NCI-H1930 (cell line): ENCODE measurements around the gene ZNF211.
A peak's percentile ranks its signal among the peaks of the same experiment; 100 is the strongest.

ENCODE experiments used
- DNase-seq, 2 experiments: peaks; one replicate each; lab custom pipeline; 2025; lab: John Stamatoyannopoulos, UW

The ZNF211 gene

DNA sequence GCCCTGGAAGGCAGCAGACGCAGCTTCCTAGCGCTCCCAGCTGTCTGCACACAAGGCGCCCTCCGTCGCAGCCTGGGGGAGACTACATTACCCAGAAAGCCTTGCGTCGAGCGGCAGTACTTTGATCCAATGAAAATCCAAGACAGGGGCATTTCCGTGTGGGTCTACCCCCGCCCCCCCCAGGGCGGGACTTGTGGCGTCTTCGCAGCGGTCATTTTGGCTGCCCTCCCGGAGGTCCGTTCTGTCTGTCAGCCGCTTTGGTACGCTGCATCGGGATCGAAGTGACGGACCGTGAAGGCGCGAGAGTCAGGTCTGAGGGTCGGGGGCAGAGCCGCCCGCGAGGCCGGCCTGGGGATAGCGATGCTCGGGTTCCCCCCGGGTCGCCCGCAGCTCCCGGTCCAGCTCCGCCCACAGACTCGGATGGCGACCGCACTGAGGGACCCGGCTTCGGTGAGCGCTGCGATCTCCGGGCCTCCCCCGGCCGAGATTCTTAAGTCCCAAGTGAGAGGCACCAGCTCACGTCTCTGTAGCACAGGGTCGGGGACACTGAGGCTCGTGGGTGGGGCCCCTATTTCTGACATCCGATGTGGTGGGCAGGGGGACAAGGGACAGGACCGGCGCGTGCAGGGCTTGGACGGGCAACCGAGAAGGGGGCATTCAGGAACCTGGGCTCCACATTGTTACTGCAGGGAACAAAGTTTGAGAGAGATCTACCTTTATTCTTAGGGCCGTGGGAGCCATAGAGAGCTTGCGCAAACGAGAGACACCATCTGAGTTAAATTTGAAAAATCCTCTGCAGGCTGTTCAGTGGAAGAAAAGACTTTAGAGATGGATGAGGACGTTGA is at the start of gene ZNF211:
Gene ZNF211, plus strand, starts transcription at position 182 of the 845 bp plus-strand sequence. Its CDS starts 179 bp downstream, at position 361.
- peak; percentile 89 to 97 for DNase-seq

DNA sequence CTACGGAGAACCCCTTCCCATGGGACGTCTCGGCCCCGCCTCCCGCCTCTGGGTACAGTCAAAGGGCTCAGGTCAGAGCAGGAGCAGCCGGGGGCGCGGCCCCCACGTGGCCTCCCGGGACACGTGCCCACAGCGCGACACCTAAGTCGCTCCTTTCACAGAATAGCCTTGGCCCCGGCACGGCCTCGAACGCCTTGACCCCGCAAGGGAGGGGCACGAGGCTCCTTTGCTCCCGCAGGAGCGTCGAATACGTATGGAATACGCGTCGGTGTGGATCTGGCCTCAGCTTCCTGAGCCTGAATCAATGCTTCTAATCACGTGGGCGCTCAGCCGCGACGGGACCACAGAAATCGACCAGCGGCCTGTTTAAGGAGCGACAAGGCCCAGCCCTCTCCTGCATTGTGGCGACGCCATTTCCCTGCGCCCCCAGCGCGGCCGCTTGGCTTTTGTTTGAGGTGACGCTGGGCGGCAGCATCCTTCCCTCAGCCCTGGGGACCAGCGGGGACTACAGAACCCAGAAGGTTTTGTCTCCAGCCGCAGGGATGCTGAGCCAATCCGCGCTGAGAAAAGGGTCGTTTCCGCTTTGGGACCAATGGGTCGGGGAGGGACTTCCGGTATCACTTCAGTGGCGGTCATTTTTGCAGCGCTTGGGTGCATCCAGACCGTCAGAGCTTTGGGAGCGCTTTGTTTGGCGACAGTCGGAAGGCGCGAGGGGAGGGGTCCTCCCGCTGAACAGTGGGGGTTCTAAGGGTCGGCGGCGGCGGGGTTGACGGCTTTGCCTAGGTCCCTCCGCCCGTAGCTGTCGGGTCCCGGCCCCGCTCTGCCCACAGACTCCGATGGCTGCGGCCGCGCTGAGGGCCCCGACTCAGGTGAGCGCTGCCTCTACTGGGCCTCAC is 49.2 kb upstream of the ZNF211 start, which contains the start of gene ZIK1:
Gene ZIK1, plus strand, starts transcription at position 625 of the 896 bp plus-strand sequence. Its CDS starts 212 bp downstream, at position 837.
- DNase-seq, result peak; percentile 99

GRCh38 chr19:57587529-57587928 is 45.4 kb upstream of the ZNF211 start:
- DNase-seq, result no peak

- no peak for DNase-seq
These were observed 33.6 kb upstream of the ZNF211 start for GRCh38 chr19:57599377-57599760.

DNA sequence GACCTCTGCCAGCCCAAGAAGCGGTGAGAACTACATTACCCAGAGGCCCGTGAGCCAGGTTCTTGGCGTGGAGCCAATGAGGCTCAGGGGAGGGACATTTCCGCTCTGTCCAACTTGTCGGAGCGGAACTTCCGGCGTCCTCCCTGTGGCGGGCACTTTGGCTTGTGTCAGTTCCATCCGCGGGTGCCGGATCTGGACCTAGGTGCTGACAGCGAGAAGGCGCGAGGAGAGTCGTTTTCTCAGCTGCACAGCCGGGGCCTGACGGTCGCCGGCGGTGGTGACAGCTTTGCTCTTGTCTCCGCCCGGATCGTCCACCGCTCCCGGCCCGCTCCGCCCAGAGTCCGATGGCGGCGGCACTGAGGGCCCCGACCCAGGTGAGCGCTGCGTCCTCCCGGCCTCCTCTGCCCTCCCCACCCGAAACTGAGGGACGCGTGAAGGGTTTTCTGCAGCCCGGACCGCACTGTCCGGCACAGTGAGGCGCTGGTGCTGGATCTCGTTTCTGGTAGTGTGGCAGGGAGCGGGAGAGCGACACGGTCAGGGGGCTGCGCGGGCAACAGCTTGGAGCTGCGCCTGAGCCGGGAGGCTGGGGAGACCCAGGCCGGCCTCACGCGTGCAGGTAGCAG is 33.1 kb upstream of the ZNF211 start, which contains the start of gene ZNF530:
Gene ZNF530, plus strand, starts transcription at position 125 of the 623 bp plus-strand sequence. CDS start 4,461 bp downstream, outside the sequence.
- DNase-seq, result peak; percentile 91 to 98

- no peak for DNase-seq
These were observed 26.0 kb upstream of the ZNF211 start for GRCh38 chr19:57606931-57607330.

DNA sequence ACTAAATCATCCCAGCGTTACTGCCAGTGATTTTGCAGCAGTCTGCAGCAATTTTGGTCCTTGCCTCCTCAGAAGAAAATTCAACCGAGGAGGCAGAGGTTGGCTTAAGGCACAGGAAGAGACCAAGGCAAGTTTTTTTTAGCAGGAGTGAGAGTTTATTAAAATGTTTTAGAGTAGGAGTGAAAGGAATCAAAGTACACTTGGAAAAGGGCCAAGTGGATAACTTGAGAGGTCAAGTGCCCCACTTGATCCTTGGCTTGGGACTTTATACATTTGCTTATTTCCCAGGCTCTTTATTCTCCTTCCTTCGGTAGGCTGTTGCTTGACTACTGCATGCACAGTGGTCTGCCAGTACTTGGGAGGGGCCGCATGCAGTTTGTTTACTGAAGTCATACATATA is 21.9 kb upstream of the ZNF211 start:
- DNase-seq, result no peak

- DNase-seq, result peak; percentile 91
These were observed 18.8 kb upstream of the ZNF211 start, which contains the start of gene ZNF134 for GRCh38 chr19:57613941-57614743. ZNF134 (plus strand) TSS chr19:57614242; CDS start chr19:57619469, 5,227 bp downstream.

GRCh38 chr19:57615346-57615745 is 17.6 kb upstream of the ZNF211 start:
- no peak for DNase-seq

DNA sequence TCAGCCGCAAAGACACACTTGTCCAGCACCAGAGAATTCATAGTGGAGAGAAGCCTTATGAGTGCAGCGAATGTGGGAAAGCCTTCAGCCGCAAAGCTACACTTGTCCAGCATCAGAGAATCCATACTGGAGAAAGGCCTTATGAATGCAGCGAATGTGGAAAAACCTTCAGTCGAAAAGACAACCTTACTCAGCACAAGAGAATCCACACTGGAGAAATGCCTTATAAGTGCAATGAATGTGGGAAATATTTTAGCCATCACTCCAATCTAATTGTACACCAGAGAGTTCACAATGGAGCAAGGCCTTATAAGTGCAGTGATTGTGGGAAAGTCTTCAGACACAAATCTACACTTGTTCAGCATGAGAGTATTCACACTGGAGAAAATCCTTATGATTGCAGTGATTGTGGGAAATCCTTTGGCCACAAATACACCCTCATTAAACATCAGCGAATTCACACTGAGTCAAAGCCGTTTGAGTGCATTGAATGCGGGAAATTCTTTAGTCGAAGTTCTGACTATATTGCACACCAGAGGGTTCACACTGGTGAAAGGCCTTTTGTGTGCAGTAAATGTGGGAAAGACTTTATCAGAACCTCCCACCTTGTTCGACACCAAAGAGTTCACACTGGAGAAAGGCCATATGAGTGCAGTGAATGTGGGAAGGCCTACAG is 12.2 kb upstream of the ZNF211 start:
- DNase-seq, result peak in 1 of 2 experiments; percentile 10

DNA sequence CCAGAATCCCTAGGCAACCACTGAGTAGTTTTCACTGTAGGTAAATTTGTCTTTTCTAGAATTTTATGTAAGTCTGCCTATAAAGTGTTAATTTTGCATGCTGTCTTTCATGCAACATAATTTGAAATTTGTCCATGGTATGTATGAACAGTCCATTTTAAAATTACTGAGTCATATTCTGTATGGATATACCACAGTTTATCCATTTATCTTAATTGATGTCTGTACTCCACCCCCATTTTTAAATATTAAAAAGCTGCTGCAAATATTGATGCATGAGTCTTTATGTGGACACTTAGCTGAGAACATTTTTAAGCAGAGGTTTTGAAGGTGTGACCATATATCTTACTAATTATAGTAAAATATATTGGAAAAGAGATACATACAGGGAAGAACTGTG is 9.9 kb upstream of the ZNF211 start:
- DNase-seq, result no peak

DNA sequence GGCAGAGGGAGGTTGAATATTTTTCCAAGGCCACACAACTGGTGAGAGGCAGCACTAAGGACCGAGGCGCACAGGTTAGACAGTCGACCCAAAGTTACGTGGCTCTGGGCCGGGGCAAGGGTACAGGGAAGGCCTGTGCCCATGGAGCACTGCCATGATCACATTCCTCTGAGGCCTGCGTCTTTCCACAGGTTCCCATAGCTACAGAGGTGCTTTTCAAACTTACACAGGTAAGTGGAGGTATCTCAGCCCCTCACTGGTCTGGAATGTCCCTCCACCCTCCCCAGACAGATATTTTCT is 814 bp downstream of the ZNF211 start:
- DNase-seq, result no peak

- no peak for DNase-seq
These were observed 4.4 kb downstream of the ZNF211 start for GRCh38 chr19:57637379-57637778.

DNA sequence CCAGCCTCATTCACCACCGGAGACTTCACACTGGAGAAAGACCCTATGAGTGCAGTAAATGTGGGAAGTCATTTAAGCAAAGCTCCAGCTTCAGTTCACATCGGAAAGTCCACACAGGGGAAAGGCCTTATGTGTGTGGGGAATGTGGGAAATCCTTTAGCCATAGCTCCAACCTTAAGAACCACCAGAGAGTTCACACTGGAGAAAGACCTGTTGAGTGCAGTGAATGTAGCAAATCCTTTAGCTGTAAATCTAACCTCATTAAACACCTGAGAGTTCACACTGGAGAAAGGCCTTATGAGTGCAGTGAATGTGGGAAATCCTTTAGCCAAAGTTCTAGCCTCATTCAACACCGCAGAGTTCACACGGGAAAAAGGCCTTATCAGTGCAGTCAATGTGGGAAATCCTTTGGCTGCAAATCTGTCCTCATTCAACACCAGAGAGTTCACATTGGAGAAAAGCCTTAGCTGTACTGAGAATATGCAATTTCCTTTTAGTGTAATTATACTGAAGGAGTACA is 8.8 kb downstream of the ZNF211 start:
- DNase-seq, result no peak

DNA sequence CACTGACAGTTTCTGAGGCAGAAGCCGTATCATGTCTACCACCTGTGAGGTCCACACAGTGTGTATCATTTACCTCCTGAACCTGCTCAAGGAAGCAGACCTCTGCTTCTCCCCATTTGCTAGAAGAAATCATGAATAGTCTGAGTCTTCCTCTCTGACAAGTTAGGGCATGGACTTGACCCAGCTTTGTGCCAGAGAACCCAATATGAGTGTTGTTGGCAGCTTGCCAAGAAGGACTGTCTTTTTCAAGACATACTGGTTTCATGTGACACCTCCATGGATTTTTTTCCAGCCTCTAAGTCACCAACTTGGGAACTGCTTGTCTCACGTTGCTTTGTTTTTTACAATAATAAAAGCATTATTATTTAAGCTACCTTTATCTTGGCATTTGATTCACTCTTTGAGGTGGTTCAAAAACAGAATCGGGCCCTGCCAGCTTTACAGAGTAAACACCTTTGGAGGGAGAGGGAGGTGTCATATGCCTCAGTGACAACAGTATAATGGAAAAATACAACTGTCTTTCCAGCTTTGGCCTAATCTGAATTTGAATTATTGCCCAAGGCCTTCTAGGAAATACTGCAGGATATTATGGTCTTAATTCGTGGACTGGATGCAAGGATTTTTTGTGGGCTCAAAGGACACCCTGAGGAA is 9.6 kb downstream of the ZNF211 start:
- no peak for DNase-seq

DNA sequence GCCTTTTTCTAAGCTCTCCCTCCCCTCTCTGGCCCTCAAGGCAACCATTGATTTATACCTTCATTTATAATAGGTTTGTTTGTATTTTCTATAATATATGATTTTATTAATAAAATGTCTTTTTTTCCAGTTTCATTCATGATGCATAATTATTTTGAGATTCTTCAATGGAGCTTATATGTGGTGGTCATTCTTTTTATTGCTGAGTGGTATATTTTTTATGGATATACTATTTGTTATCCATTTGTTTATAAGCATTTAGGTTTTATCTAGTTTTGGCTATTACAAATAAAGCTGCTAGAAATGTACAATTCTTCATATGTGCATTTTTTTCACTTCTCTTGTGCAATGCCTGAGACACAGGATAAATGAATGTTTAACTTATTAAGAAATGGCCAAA is 10.8 kb downstream of the ZNF211 start:
- DNase-seq, result no peak

- no peak for DNase-seq
These were observed 15.5 kb downstream of the ZNF211 start for GRCh38 chr19:57648331-57649003.

DNA sequence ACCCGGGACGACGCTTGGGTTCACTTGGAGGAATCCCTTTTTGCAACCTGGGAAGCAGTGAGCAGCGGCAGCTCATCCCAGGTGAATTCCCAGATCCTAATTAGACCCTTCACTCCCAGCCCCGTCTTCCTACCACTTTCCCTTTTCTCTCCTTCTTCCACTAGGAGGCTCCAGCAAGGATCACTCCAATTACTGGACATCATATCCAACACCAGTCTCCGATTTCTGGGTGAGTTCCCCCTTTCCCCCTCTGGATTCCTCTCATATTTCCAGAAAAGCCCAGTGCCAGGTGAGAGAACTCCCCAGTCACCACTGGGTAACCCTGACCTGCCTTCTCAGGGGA is 18.7 kb downstream of the ZNF211 start:
- no peak for DNase-seq

GRCh38 chr19:57653689-57654088 is 20.7 kb downstream of the ZNF211 start:
- DNase-seq, result no peak

DNA sequence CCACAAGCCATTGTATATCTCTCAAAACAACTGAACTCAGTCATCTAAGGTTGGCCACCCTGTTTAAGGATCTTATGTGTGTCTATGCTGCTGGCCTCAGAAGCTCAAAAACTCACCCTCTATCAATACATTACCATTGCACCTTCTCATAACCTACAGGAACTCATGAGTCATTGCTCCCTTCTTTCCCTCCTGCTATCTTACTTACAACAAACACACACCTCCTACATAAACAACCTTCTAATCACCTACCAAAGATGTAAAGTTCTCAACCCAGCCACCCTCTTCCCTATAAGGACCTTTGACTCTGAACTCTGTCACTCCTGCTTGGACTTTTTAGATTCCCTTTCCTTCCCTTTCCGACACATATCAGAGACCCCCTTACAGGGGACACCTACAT is 22.5 kb downstream of the ZNF211 start:
- DNase-seq, result no peak
